GM18861 (cell line): ENCODE measurements around the gene CGB7.

Experiments
- ATAC-seq: cut with Tn5 transposase; IDR thresholded peaks from one replicate; pipeline ENCODE4 v1.9.1; 2021; ENCODE audit not compliant: unreplicated experiment

The CGB7 gene

DNA sequence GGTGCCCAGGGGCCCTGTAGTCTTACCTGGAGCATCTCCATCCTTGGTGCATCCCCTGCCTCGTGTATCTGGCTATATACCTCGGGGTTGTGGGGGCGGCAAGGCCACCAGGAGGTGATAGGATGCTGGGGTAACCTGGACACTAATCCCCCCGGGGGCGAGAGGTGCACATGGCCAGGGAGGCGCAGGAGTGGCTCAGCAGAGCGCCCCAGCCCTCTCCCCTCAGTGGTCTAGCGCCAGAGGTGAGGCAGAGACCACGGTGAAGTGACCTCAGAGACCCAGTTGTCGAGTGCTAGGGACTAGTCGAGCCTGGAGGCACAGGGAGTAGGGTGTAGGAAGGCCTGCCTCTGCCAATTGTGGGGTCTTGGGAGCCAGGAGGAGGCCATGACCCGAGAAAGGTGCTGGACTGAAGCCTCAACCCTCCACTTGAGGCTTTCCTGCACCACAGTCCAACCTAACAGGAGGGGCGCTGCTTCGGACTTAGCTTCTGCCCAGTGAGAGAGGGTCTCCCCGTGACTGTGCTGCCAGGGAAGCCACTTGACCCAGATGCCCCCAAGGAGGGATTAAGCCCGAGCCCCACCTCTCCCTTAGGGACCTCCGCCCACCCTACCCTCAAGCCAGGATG is 40.4 kb downstream of the CGB7 start, which contains the start of gene LHB:
Gene LHB, minus strand, starts transcription at position 51 of the 625 bp plus-strand sequence. Its CDS starts 10 bp downstream, at position 41.
- no peak for ATAC-seq

GRCh38 chr19:49016067-49016839 is 41.3 kb downstream of the CGB7 start:
- ATAC-seq: no peak

DNA sequence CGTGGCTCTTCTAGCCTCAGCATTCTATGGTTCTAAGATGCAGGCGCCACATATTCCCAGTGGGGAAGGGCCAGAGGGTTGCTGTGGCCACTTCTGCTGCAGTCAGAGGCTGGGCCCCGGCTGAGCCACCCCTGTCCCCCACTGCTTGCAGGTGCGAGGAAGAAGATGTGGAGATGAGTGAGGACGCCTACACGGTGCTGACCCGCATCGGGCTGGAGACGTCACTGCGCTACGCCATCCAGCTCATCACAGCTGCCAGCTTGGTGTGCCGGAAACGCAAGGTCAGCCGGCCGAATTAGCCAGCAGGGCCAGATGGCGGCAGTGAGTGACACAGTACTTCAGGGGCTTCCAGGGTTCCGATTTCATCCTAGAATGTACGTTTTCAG is 42.7 kb downstream of the CGB7 start:
- no peak for ATAC-seq

- no peak for ATAC-seq
These were observed 43.3 kb downstream of the CGB7 start for GRCh38 chr19:49014123-49014869.

- no peak for ATAC-seq
These were observed 46.4 kb downstream of the CGB7 start for GRCh38 chr19:49011194-49011593.

- ATAC-seq: no peak
These were observed 47.1 kb downstream of the CGB7 start for GRCh38 chr19:49010453-49010852.

- no peak for ATAC-seq
These were observed 47.7 kb downstream of the CGB7 start for GRCh38 chr19:49009828-49010227.

DNA sequence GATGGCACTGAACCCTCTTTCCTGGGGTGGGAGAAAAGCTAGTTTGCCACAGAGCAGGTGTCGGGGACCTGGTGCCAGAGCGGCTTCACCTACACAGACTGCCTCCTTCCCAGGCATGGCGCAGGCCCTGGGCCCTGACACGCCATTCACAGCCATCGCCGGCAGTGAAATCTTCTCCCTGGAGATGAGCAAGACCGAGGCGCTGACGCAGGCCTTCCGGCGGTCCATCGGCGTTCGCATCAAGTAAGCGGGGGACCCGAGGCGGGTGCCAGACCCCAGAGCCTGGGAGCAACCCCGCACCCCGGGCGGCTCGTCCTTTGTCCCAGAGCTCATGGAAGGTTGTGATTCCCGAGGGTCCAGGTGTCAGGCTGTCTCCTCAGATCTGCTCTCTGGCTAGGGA is 50.6 kb downstream of the CGB7 start:
- ATAC-seq: no peak

DNA sequence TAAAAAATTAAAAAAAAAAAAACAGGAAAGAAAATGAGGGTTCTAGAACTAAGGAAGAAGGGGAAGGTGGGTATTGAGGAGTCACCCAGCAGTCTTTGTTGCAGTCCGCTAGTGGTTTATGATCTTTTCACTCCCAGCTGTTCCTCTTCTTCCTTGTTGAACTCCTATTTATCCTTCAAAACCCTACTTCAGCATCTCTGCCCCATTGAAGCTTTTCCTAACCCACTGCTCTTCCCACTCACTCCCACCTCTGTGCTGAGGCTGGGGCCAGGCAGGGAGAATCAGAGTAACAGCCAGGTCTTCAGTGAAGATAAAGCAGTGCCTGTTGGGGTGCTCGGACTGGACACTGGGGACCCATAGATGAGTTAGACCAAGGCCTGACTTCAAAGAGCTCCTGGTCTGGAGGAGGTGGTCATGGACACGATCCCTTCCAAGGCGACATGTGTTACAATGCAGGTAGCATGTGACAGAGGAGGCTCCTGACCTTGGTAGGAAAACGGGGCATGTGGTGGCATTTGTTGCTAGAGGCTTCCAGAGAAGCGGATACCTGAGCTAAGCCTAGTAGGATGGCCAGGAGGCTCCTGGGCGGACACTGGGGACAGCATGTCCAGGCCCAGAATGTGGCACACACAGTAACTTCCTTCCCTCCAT is 52.5 kb downstream of the CGB7 start:
- ATAC-seq: no peak
